Astrocyte (in vitro differentiated cells and primary cell): ENCODE measurements around the gene CPZ. TPM values are rescaled to one million over a fixed set of nuclear protein-coding genes. Genes with fewer than 3 reads are reported as not detected.

Experiments
- DNase-seq: peaks from one replicate; pipeline ENCODE4 v3.0.0-alpha.2; 2010; ENCODE audit warnings: low read depth
- FAIRE-seq: peaks from 2 replicates; lab custom pipeline; 2011; peaks lifted over from hg19 to GRCh38; lab: Jason Lieb, UNC
- H2AFZ ChIP-seq: 2 replicates; pipeline ENCODE4 v1.6.0; 2012; ENCODE audit warnings: low read depth, low read length, inconsistent platforms
- H3K27ac ChIP-seq: 2 replicates; pipeline ENCODE4 v1.5.1; 2011; ENCODE audit warnings: low read depth, low read length, inconsistent platforms
- H3K27me3 ChIP-seq: 2 replicates; pipeline ENCODE4 v1.6.0; 2011; ENCODE audit warnings: low read length, inconsistent platforms; ENCODE audit not compliant: insufficient read depth
- H3K36me3 ChIP-seq: 2 replicates; pipeline ENCODE4 v1.5.1; 2011; ENCODE audit warnings: low read length, inconsistent platforms; ENCODE audit not compliant: insufficient read depth
- H3K4me1 ChIP-seq: 2 replicates; pipeline ENCODE4 v1.5.1; 2011; ENCODE audit warnings: low read length, inconsistent platforms; ENCODE audit not compliant: insufficient read depth
- H3K4me2 ChIP-seq: 2 replicates; pipeline ENCODE4 v1.6.0; 2012; ENCODE audit warnings: low read length, inconsistent platforms
- H3K4me3 ChIP-seq: 2 replicates; pipeline ENCODE4 v1.5.1; 2011; ENCODE audit warnings: low read depth, mild to moderate bottlenecking, low read length, inconsistent platforms; ENCODE audit not compliant: insufficient read depth
- H3K79me2 ChIP-seq: 2 replicates; pipeline ENCODE4 v1.6.0; 2012; ENCODE audit warnings: mild to moderate bottlenecking, low read length, inconsistent platforms; ENCODE audit not compliant: insufficient read depth
- H3K9ac ChIP-seq: 2 replicates; pipeline ENCODE4 v1.6.0; 2012; ENCODE audit warnings: mild to moderate bottlenecking, low read length, inconsistent platforms
- H3K9me3 ChIP-seq: 2 replicates; pipeline ENCODE4 v1.5.1; 2012; ENCODE audit warnings: low read depth, mild to moderate bottlenecking, low read length, inconsistent platforms; ENCODE audit not compliant: insufficient read depth
- H4K20me1 ChIP-seq: 2 replicates; pipeline ENCODE4 v1.6.0; 2012; ENCODE audit warnings: low read length, inconsistent platforms; ENCODE audit not compliant: insufficient read depth
- H3K27ac Mint-ChIP-seq: one replicate; pipeline ENCODE4 v1.8.0; 2021; ENCODE audit warnings: mild to moderate bottlenecking, mixed read lengths; ENCODE audit not compliant: unreplicated experiment
- H3K27me3 Mint-ChIP-seq: one replicate; pipeline ENCODE4 v1.8.0; 2021; ENCODE audit warnings: low read depth, mixed read lengths; ENCODE audit not compliant: unreplicated experiment
- H3K36me3 Mint-ChIP-seq: one replicate; pipeline ENCODE4 v1.8.0; 2021; ENCODE audit warnings: low read depth, mixed read lengths; ENCODE audit not compliant: unreplicated experiment
- H3K4me1 Mint-ChIP-seq: one replicate; pipeline ENCODE4 v1.8.0; 2021; ENCODE audit warnings: low read depth, mixed read lengths; ENCODE audit not compliant: unreplicated experiment
- H3K4me3 Mint-ChIP-seq: one replicate; pipeline ENCODE4 v1.8.0; 2021; ENCODE audit warnings: mild to moderate bottlenecking, moderate library complexity, mixed read lengths; ENCODE audit not compliant: unreplicated experiment
- H3K9me3 Mint-ChIP-seq: one replicate; pipeline ENCODE4 v1.8.0; 2021; ENCODE audit warnings: mild to moderate bottlenecking, mixed read lengths; ENCODE audit not compliant: unreplicated experiment
- EZH2 ChIP-seq: IDR thresholded peaks from 2 replicates; pipeline ENCODE4 v1.6.1; 2012; ENCODE audit warnings: mild to moderate bottlenecking, low read length, inconsistent platforms; ENCODE audit not compliant: insufficient read depth
- total RNA-seq: library from RNA; stranded (reverse); gene quantifications from 2 replicates; pipeline ENCODE4 v1.2.1, GENCODE V29; 2021
- TF ChIP-seq, protein P1 (sequence below): IDR thresholded peaks from 2 replicates; pipeline ENCODE4 v1.5.1; 2011; ENCODE audit warnings: low read depth, mild to moderate bottlenecking, inconsistent platforms, low read length, moderate library complexity; ENCODE audit not compliant: insufficient read depth

CPZ gene
- total RNA-seq, 1 donor from 2014 or later = 6.3 TPM

DNA sequence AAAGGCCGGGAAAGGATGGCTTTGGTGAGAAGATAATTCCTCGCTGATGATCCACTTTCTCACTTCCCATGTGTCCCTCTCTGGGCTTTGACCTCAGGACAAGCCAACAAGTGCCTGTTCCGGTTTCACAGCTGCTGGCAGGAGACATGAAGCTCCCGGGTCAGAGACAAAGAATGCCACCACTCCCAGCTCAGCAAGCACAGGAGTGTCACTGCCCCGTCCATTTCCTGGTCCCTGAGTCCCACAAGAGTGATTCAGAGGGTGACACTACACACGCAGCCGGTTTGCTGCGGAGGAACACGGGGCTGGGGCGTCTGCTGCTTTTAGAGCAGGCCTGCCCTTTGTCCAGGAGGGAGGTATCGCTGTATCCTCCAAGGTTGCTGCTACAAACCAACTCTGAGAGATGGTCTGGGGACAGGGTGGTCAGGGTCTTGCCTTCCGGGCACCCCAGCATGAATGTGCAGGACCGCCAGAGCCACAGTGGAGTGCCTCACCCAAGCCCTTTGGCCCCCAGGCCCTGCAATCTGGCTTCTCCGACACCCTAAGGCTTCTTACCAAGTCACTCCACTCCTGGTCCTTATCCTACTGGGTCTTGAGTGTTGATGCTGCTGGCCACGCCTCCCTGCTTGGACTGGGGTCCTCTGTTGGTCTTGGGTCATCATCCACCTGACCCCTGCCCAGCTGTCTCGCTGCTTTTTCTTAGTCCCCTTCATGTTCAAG lies 49.5 kb downstream of the CPZ start:
- H3K36me3 ChIP-seq = no peaks in the 10 kb centered on the region
- no peaks in the 10 kb centered on the region for H4K20me1 ChIP-seq
- H3K4me3 ChIP-seq = no peak overlapping the region
- H3K27me3 Mint-ChIP-seq = peaks cover 51% of the 10 kb centered on the region
- FAIRE-seq (no peak), DNase-seq (no peak)
- no peak overlapping the region for H2AFZ ChIP-seq
- no peaks in the 10 kb centered on the region for H3K9me3 ChIP-seq
- H3K27ac Mint-ChIP-seq = no peak overlapping the region
- H3K9ac ChIP-seq = no peak overlapping the region
- no peaks in the 10 kb centered on the region for H3K9me3 Mint-ChIP-seq
- no peaks in the 10 kb centered on the region for H3K4me1 Mint-ChIP-seq
- no peaks in the 10 kb centered on the region for H3K4me1 ChIP-seq
- no peaks in the 10 kb centered on the region for H3K36me3 Mint-ChIP-seq
- TF ChIP-seq, protein P1, sequence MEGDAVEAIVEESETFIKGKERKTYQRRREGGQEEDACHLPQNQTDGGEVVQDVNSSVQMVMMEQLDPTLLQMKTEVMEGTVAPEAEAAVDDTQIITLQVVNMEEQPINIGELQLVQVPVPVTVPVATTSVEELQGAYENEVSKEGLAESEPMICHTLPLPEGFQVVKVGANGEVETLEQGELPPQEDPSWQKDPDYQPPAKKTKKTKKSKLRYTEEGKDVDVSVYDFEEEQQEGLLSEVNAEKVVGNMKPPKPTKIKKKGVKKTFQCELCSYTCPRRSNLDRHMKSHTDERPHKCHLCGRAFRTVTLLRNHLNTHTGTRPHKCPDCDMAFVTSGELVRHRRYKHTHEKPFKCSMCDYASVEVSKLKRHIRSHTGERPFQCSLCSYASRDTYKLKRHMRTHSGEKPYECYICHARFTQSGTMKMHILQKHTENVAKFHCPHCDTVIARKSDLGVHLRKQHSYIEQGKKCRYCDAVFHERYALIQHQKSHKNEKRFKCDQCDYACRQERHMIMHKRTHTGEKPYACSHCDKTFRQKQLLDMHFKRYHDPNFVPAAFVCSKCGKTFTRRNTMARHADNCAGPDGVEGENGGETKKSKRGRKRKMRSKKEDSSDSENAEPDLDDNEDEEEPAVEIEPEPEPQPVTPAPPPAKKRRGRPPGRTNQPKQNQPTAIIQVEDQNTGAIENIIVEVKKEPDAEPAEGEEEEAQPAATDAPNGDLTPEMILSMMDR = no peak
- no peak for TF ChIP-seq EZH2
- H3K4me3 Mint-ChIP-seq = no peak overlapping the region
- peaks cover 2% of the 10 kb centered on the region for H3K27me3 ChIP-seq
- H3K27ac ChIP-seq = no peak overlapping the region
- no peak overlapping the region for H3K4me2 ChIP-seq
- H3K79me2 ChIP-seq = no peaks in the 10 kb centered on the region

DNA sequence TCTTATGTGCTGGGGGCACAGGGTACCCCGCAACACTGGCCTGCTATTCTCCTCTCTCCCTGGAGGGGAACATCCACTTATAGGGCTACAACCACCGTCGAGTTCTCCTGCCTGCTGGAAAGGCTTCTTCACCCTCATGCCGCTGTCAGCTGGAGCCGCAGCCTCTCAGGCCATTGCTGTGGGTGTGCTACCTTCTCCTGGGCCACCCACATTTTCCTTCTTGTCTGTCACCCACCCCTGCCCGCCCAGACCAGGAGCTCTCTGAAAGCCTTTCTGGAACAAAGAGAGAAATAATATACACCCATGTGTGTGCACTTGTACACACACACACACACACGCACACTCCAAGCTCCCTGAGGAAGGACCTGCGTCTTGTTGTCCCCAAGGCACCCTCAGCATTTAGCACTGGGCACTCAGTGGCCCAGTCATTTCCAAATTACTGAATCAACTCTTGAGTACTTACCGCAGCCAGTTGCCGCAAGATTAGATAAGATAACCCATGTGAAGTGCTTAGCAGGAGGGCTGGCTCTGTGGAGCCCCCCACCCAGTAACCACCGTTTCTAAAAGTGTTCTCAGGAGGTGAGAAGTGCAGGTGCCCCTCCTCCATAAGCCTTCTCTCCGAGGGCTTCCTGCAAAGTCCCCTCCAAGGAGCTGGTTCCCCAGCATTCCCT lies 50.2 kb downstream of the CPZ start:
- no peak for DNase-seq
- H3K36me3 Mint-ChIP-seq = no peaks in the 10 kb centered on the region
- H3K4me1 Mint-ChIP-seq = no peaks in the 10 kb centered on the region
- H3K4me2 ChIP-seq = no peak overlapping the region
- H3K9ac ChIP-seq = no peak overlapping the region
- H3K27me3 Mint-ChIP-seq = peaks cover 54% of the 10 kb centered on the region
- peaks cover 2% of the 10 kb centered on the region for H3K27me3 ChIP-seq
- no peak overlapping the region for H3K27ac Mint-ChIP-seq
- H3K9me3 ChIP-seq = no peaks in the 10 kb centered on the region
- H3K27ac ChIP-seq = no peak overlapping the region
- no peaks in the 10 kb centered on the region for H4K20me1 ChIP-seq
- H3K79me2 ChIP-seq = no peaks in the 10 kb centered on the region
- H2AFZ ChIP-seq = no peak overlapping the region
- no peak overlapping the region for H3K4me3 ChIP-seq
- no peak for FAIRE-seq
- no peak overlapping the region for H3K4me3 Mint-ChIP-seq
- no peaks in the 10 kb centered on the region for H3K9me3 Mint-ChIP-seq
- no peak for TF ChIP-seq EZH2
- TF ChIP-seq, protein P1 = no peak
- no peaks in the 10 kb centered on the region for H3K4me1 ChIP-seq
- H3K36me3 ChIP-seq = no peaks in the 10 kb centered on the region

DNA sequence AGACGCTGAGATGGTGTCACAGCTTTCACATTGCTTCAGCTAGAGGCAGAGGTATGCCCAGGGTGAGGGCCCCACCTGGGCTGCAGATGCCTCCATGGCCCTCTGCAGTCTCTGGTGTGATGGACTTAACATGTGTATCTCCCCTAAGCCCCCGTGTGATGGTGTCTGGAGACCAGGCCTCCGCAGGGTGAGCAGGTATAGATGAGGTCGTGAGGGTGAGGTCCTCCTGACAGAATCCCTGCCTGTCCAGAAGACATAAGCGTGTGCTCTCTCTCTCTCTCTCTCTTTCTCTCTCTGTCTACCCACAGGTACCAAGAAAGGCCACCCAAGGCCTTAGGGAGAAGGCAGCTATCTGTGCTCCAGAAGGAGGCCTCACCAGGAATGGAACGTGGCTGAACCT lies 50.9 kb downstream of the CPZ start:
- Mint-ChIP-seq H3K27ac (no peak overlapping the region), H3K36me3 (no peaks in the 10 kb centered on the region), H3K9me3 (no peaks in the 10 kb centered on the region), H3K4me3 (no peak overlapping the region), H3K4me1 (no peaks in the 10 kb centered on the region), H3K27me3 (peaks cover 56% of the 10 kb centered on the region)
- Histone ChIP-seq H3K4me2 (no peak overlapping the region), H3K36me3 (no peaks in the 10 kb centered on the region), H3K9me3 (no peaks in the 10 kb centered on the region), H2AFZ (no peak overlapping the region), H4K20me1 (no peaks in the 10 kb centered on the region), H3K27me3 (peaks cover 2% of the 10 kb centered on the region), H3K4me3 (no peak overlapping the region), H3K27ac (no peak overlapping the region), H3K9ac (no peak overlapping the region), H3K4me1 (no peaks in the 10 kb centered on the region), H3K79me2 (no peaks in the 10 kb centered on the region)
- FAIRE-seq (no peak), DNase-seq (no peak)
- no peak for TF ChIP-seq EZH2
- TF ChIP-seq, protein P1 = no peak
